ENCODE data around the gene TMEM106C.
"Not testable (repeated sequence)": the region's sequence is repeated elsewhere in the genome, so short reads cannot be mapped to it uniquely, and the experiment has no call there.

The TMEM106C gene

GRCh38 chr12:47949441-47950341 lies 13.7 kb upstream of the TMEM106C start:
- in situ Hi-C loops (cut with MboI; ENCODE audit: low sequenced_read_pairs) = no loop called here

GRCh38 chr12:47950856-47951468 lies 12.4 kb upstream of the TMEM106C start:
- in situ Hi-C loops (cut with MboI; ENCODE audit: low sequenced_read_pairs) = no loop called here

- in situ Hi-C loops (cut with MboI; ENCODE audit: low sequenced_read_pairs) = no loop called here
Observed at GRCh38 chr12:47954058-47954457, 9.3 kb upstream of the TMEM106C start.

GRCh38 chr12:47954467-47955045 lies 8.8 kb upstream of the TMEM106C start:
- in situ Hi-C loops (cut with MboI; ENCODE audit: low sequenced_read_pairs) = no loop called here

GRCh38 chr12:47955059-47955458 lies 8.3 kb upstream of the TMEM106C start:
- in situ Hi-C loops (cut with MboI; ENCODE audit: low sequenced_read_pairs) = no loop called here

GRCh38 chr12:47957671-47958070 lies 5.7 kb upstream of the TMEM106C start:
- in situ Hi-C loops (cut with MboI; ENCODE audit: low sequenced_read_pairs) = not testable (repeated sequence)

- in situ Hi-C loops (cut with MboI; ENCODE audit: low sequenced_read_pairs) = no loop called here
Observed at GRCh38 chr12:47962198-47962597, 1.2 kb upstream of the TMEM106C start.

GRCh38 chr12:47964106-47964728 lies 821 bp downstream of the TMEM106C start:
- in situ Hi-C loops (cut with MboI; ENCODE audit: low sequenced_read_pairs) = no loop called here

GRCh38 chr12:47965581-47965980 lies 2.2 kb downstream of the TMEM106C start:
- in situ Hi-C loops (cut with MboI; ENCODE audit: low sequenced_read_pairs) = no loop called here

- in situ Hi-C loops (cut with MboI; ENCODE audit: low sequenced_read_pairs) = no loop called here
Observed at GRCh38 chr12:47967461-47968321, 4.3 kb downstream of the TMEM106C start.

GRCh38 chr12:47969845-47970244 lies 6.4 kb downstream of the TMEM106C start:
- in situ Hi-C loops (cut with MboI; ENCODE audit: low sequenced_read_pairs) = no loop called here

GRCh38 chr12:47970843-47971242 lies 7.4 kb downstream of the TMEM106C start:
- in situ Hi-C loops (cut with MboI; ENCODE audit: low sequenced_read_pairs) = no loop called here

GRCh38 chr12:47972895-47973294 lies 9.5 kb downstream of the TMEM106C start:
- in situ Hi-C loops (cut with MboI; ENCODE audit: low sequenced_read_pairs) = no loop called here

- in situ Hi-C loops (cut with MboI; ENCODE audit: low sequenced_read_pairs) = no loop called here
Observed at GRCh38 chr12:47973870-47974269, 10.5 kb downstream of the TMEM106C start.

- in situ Hi-C loops (cut with MboI; ENCODE audit: low sequenced_read_pairs) = no loop called here
Observed at GRCh38 chr12:47975036-47975620, 11.7 kb downstream of the TMEM106C start.

GRCh38 chr12:47975816-47976215 lies 12.4 kb downstream of the TMEM106C start:
- in situ Hi-C loops (cut with MboI; ENCODE audit: low sequenced_read_pairs) = no loop called here

- in situ Hi-C loops (cut with MboI; ENCODE audit: low sequenced_read_pairs) = no loop called here
Observed at GRCh38 chr12:47977046-47977771, 13.8 kb downstream of the TMEM106C start.

GRCh38 chr12:47977772-47978597 lies 14.6 kb downstream of the TMEM106C start:
- in situ Hi-C loops (cut with MboI; ENCODE audit: low sequenced_read_pairs) = no loop called here

- in situ Hi-C loops (cut with MboI; ENCODE audit: low sequenced_read_pairs) = no loop called here
Observed at GRCh38 chr12:47978598-47978873, 15.1 kb downstream of the TMEM106C start.
